ENCODE results near the gene TRIOBP. TPM values are rescaled to one million over a fixed set of nuclear protein-coding genes. Genes with fewer than 3 reads are reported as not detected.

The TRIOBP gene
- total and polyA plus RNA-seq, 2 of the 13 experiments (the other 11 are each of a cell fraction or from before 2014, with no cell fraction given), result 6.1 to 15.4 TPM

DNA sequence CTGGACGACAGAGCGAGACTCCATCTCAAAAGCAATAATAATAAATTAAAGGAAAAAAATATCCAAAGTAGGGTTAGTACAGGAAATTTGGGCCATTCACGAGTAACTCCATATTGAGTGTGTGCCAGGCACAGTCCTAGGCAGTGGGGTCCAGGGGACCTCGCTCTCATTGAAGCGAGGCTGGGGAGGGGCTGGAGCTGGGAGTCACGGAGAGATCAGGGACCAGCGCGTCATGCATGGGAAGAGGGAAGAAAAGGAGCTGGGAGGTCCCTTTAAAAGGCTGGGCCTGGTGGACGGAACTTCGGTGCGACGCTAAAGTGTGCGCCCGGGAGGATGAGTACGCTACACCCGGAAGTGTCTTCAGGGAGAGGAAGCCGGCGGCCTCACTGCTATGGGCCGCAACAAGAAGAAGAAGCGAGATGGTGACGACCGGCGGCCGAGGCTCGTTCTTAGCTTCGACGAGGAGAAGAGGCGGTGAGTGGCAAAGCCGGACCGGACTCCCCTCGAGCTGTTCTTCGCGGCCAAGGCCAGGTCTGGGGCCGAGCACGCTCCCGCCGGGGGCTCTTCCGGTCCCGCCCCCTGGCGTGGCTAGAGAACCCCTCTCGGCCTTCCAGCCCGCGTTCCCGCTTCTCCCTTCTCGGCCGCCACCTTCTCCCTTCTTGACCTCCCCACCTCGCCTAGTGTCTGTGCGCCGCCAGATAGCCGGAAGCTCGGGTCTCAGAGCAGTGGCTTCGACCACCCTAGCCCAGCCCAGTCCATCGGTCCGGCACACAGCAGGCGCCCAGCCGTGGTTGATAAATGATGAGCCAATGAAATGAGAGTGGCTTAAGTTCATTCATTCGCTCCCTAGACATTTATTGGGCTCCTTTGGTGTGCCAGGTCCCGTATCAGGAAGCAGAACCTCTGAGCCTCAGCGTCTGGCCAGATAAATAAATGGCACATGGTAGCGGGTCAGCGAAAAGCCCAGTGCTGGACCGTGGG, 10.6 kb upstream of the TRIOBP start, which contains the start of gene NOL12 (continued):
- TF ChIP-seq AHDC1 (CRISPR knock-in tag; IDR thresholded peaks at IDR 0.05; ENCODE audit: borderline replicate concordance) (no peak), YEATS4 (CRISPR knock-in tag; IDR thresholded peaks at IDR 0.05; ENCODE audit: borderline replicate concordance) (peak; percentile 92), LRRFIP1 (CRISPR knock-in tag; conservative IDR thresholded peaks at IDR 0.05) (no peak), RFX3 (CRISPR knock-in tag; IDR thresholded peaks at IDR 0.05) (no peak), ZBTB38 (CRISPR knock-in tag; IDR thresholded peaks at IDR 0.05) (peak; percentile 85), ZNF615 (CRISPR knock-in tag; IDR thresholded peaks at IDR 0.05; ENCODE audit: borderline replicate concordance) (no peak), ZNF75D (CRISPR knock-in tag; IDR thresholded peaks at IDR 0.05; ENCODE audit: borderline replicate concordance) (no peak), SIN3B (IDR thresholded peaks at IDR 0.05; ENCODE audit: low read length) (peak; percentile 89), ELF4 (CRISPR knock-in tag; IDR thresholded peaks at IDR 0.05; ENCODE audit: borderline replicate concordance) (peak; percentile 90; the same call in 1 of the 2 replicates), ERF (CRISPR knock-in tag; IDR thresholded peaks at IDR 0.05) (peak; percentile 83), ZNF780A (CRISPR knock-in tag; IDR thresholded peaks at IDR 0.05) (no peak; the same call in 1 of the 2 replicates)
- TF ChIP-seq, protein P1, sequence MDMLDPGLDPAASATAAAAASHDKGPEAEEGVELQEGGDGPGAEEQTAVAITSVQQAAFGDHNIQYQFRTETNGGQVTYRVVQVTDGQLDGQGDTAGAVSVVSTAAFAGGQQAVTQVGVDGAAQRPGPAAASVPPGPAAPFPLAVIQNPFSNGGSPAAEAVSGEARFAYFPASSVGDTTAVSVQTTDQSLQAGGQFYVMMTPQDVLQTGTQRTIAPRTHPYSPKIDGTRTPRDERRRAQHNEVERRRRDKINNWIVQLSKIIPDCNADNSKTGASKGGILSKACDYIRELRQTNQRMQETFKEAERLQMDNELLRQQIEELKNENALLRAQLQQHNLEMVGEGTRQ (IDR thresholded peaks at IDR 0.05; ENCODE audit: low read depth, low read length), result no peak
- TF ChIP-seq, protein P1 (CRISPR knock-in tag; IDR thresholded peaks at IDR 0.05; ENCODE audit: borderline replicate concordance), result no peak
- TF ChIP-seq, protein P2, sequence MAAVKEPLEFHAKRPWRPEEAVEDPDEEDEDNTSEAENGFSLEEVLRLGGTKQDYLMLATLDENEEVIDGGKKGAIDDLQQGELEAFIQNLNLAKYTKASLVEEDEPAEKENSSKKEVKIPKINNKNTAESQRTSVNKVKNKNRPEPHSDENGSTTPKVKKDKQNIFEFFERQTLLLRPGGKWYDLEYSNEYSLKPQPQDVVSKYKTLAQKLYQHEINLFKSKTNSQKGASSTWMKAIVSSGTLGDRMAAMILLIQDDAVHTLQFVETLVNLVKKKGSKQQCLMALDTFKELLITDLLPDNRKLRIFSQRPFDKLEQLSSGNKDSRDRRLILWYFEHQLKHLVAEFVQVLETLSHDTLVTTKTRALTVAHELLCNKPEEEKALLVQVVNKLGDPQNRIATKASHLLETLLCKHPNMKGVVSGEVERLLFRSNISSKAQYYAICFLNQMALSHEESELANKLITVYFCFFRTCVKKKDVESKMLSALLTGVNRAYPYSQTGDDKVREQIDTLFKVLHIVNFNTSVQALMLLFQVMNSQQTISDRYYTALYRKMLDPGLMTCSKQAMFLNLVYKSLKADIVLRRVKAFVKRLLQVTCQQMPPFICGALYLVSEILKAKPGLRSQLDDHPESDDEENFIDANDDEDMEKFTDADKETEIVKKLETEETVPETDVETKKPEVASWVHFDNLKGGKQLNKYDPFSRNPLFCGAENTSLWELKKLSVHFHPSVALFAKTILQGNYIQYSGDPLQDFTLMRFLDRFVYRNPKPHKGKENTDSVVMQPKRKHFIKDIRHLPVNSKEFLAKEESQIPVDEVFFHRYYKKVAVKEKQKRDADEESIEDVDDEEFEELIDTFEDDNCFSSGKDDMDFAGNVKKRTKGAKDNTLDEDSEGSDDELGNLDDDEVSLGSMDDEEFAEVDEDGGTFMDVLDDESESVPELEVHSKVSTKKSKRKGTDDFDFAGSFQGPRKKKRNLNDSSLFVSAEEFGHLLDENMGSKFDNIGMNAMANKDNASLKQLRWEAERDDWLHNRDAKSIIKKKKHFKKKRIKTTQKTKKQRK (IDR thresholded peaks at IDR 0.05; ENCODE audit: low read length), result no peak
